Smooth muscle cell (in vitro differentiated cells): ENCODE results near the gene OR10H1. TPM values are rescaled to one million over a fixed set of nuclear protein-coding genes. Genes with fewer than 3 reads are reported as not detected.
"Not testable (repeated sequence)": the region's sequence is repeated elsewhere in the genome, so short reads cannot be mapped to it uniquely, and the experiment has no call there.

Experiments used
- DNase-seq: peaks from one replicate; lab custom pipeline; 2025; ENCODE audit not compliant: unreplicated experiment; lab: John Stamatoyannopoulos, UW
- H2AFZ ChIP-seq: fragments of 200-600 bp; sonication (generic); 2 replicates; pipeline ENCODE4 v1.6.0; 2016; ENCODE audit warnings: antibody characterized with exemption, low read depth, mild to moderate bottlenecking
- H3F3A ChIP-seq: fragments of 200-600 bp; sonication (generic); 2 replicates; pipeline ENCODE4 v1.6.0; 2017; ENCODE audit warnings: antibody characterized with exemption, low read depth
- H3K27ac ChIP-seq: fragments of 200-600 bp; sonication (generic); 2 replicates; pipeline ENCODE4 v1.5.1; 2016; ENCODE audit warnings: low read depth, mild to moderate bottlenecking
- H3K27me3 ChIP-seq: fragments of 200-600 bp; sonication (generic); 2 replicates; pipeline ENCODE4 v1.6.1; 2016; ENCODE audit warnings: low read depth, mild to moderate bottlenecking
- H3K36me3 ChIP-seq: fragments of 200-600 bp; sonication (generic); 2 replicates; pipeline ENCODE4 v1.5.1; 2016; ENCODE audit warnings: low read depth
- H3K4me1 ChIP-seq: fragments of 200-600 bp; sonication (generic); 2 replicates; pipeline ENCODE4 v1.5.1; 2016; ENCODE audit warnings: low read depth
- H3K4me2 ChIP-seq: fragments of 200-600 bp; sonication (generic); 2 replicates; pipeline ENCODE4 v1.6.0; 2016; ENCODE audit warnings: mild to moderate bottlenecking
- H3K4me3 ChIP-seq: fragments of 200-600 bp; sonication (generic); 2 replicates; pipeline ENCODE4 v1.5.1; 2016; ENCODE audit warnings: mild to moderate bottlenecking
- H3K79me2 ChIP-seq: fragments of 200-600 bp; sonication (generic); 2 replicates; pipeline ENCODE4 v1.6.0; 2016; ENCODE audit warnings: low read depth, mild to moderate bottlenecking
- H3K9ac ChIP-seq: fragments of 200-600 bp; sonication (generic); 2 replicates; pipeline ENCODE4 v1.6.0; 2016; ENCODE audit warnings: low read depth
- H3K9me3 ChIP-seq: fragments of 200-600 bp; sonication (generic); replicated peaks from 2 replicates; pipeline ENCODE4 v1.5.1; 2016; ENCODE audit warnings: low read depth
- H4K20me1 ChIP-seq: fragments of 200-600 bp; sonication (generic); 2 replicates; pipeline ENCODE4 v1.6.0; 2016; ENCODE audit warnings: low read depth
- WGBS: methylation state at CpG from one replicate; pipeline ENCODE4 v1.1.7; 2016; ENCODE audit warnings: low lambda C conversion rate; 5-methylcytosine and 5-hydroxymethylcytosine counted together
- polyA plus RNA-seq: library from polyadenylated mRNA; unstranded; fragments of >200 nt; fragmentation: Nextera tagmentation; extraction: Ambion mirVana; gene quantifications from 2 replicates; pipeline ENCODE4 v1.2.1, GENCODE V29; 2016
- total RNA-seq: library from RNA; depleted of rRNA; stranded (reverse); fragments of >200 nt; gene quantifications from 2 replicates; pipeline ENCODE4 v1.2.3, GENCODE V29; 2014
- TF ChIP-seq, protein P1 (sequence below): fragments of 200-600 bp; sonication (generic); IDR thresholded peaks from 2 replicates; pipeline ENCODE4 v1.5.1; 2017; ENCODE audit warnings: borderline replicate concordance, mild to moderate bottlenecking, antibody characterized with exemption; ENCODE audit not compliant: insufficient read depth, poor library complexity, severe bottlenecking

OR10H1 gene
- total and polyA plus RNA-seq, 2 experiments from 2014 or later, result not detected

GRCh38 chr19:15831626-15832025 is 16.2 kb upstream of the OR10H1 start:
- TF ChIP-seq, protein P1, sequence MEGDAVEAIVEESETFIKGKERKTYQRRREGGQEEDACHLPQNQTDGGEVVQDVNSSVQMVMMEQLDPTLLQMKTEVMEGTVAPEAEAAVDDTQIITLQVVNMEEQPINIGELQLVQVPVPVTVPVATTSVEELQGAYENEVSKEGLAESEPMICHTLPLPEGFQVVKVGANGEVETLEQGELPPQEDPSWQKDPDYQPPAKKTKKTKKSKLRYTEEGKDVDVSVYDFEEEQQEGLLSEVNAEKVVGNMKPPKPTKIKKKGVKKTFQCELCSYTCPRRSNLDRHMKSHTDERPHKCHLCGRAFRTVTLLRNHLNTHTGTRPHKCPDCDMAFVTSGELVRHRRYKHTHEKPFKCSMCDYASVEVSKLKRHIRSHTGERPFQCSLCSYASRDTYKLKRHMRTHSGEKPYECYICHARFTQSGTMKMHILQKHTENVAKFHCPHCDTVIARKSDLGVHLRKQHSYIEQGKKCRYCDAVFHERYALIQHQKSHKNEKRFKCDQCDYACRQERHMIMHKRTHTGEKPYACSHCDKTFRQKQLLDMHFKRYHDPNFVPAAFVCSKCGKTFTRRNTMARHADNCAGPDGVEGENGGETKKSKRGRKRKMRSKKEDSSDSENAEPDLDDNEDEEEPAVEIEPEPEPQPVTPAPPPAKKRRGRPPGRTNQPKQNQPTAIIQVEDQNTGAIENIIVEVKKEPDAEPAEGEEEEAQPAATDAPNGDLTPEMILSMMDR, result no peak
- no peak for DNase-seq
- H3K27me3 ChIP-seq, result no peaks in the 10 kb centered on the region
- no peaks in the 10 kb centered on the region for H3K9me3 ChIP-seq
- no peak overlapping the region for H3K4me2 ChIP-seq
- H3K79me2 ChIP-seq, result no peaks in the 10 kb centered on the region
- no peaks in the 10 kb centered on the region for H3K36me3 ChIP-seq
- 75% methylated on average over 5 of the region's 5 CpGs for WGBS
- H3K9ac ChIP-seq, result no peak overlapping the region
- H3K4me3 ChIP-seq, result no peak overlapping the region
- no peaks in the 10 kb centered on the region for H3F3A ChIP-seq
- no peak overlapping the region for H2AFZ ChIP-seq
- H3K4me1 ChIP-seq, result no peaks in the 10 kb centered on the region
- H3K27ac ChIP-seq, result no peak overlapping the region
- H4K20me1 ChIP-seq, result no peaks in the 10 kb centered on the region

- DNase-seq, result no peak
- no peak overlapping the region for H3K27ac ChIP-seq
- no peak overlapping the region for H3K4me3 ChIP-seq
- no peaks in the 10 kb centered on the region for H3F3A ChIP-seq
- no peak overlapping the region for H2AFZ ChIP-seq
- no peak overlapping the region for H3K4me2 ChIP-seq
- H4K20me1 ChIP-seq, result no peaks in the 10 kb centered on the region
- H3K36me3 ChIP-seq, result no peaks in the 10 kb centered on the region
- H3K9me3 ChIP-seq, result no peaks in the 10 kb centered on the region
- 83% methylated on average over 8 of the region's 8 CpGs for WGBS
- H3K4me1 ChIP-seq, result no peaks in the 10 kb centered on the region
- H3K27me3 ChIP-seq, result no peaks in the 10 kb centered on the region
- no peak overlapping the region for H3K9ac ChIP-seq
- TF ChIP-seq, protein P1, result no peak
- H3K79me2 ChIP-seq, result no peaks in the 10 kb centered on the region
Measured at GRCh38 chr19:15829786-15830185, 14.3 kb upstream of the OR10H1 start.

DNA sequence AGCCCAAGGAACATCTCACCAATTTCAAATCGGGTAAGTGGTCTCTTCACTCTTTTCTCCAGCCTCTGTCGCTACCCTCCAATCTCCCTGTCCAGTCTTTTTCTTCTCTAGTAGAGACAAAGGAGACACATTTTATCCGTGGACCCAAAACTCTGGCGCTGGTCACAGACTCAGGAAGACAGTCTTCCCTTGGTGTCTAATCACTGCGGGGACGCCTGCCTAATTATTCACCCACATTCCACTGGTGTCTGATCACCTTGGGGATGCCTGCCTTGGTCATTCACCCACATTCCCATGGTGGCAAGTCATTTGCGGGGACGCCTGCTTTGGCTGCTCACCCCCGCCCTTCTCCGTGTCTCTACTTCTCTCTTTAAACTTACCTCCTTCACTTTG is 13.8 kb upstream of the OR10H1 start:
- no peak overlapping the region for H3K4me2 ChIP-seq
- H3K79me2 ChIP-seq, result no peaks in the 10 kb centered on the region
- DNase-seq, result no peak
- no peaks in the 10 kb centered on the region for H3K9me3 ChIP-seq
- H2AFZ ChIP-seq, result no peak overlapping the region
- H3K9ac ChIP-seq, result no peak overlapping the region
- no peaks in the 10 kb centered on the region for H3K4me1 ChIP-seq
- no peak overlapping the region for H3K4me3 ChIP-seq
- H4K20me1 ChIP-seq, result no peaks in the 10 kb centered on the region
- no peak overlapping the region for H3K27ac ChIP-seq
- H3K27me3 ChIP-seq, result no peaks in the 10 kb centered on the region
- no peaks in the 10 kb centered on the region for H3F3A ChIP-seq
- H3K36me3 ChIP-seq, result no peaks in the 10 kb centered on the region
- WGBS, result 79% methylated on average over 10 of the region's 10 CpGs
- TF ChIP-seq, protein P1, result no peak

DNA sequence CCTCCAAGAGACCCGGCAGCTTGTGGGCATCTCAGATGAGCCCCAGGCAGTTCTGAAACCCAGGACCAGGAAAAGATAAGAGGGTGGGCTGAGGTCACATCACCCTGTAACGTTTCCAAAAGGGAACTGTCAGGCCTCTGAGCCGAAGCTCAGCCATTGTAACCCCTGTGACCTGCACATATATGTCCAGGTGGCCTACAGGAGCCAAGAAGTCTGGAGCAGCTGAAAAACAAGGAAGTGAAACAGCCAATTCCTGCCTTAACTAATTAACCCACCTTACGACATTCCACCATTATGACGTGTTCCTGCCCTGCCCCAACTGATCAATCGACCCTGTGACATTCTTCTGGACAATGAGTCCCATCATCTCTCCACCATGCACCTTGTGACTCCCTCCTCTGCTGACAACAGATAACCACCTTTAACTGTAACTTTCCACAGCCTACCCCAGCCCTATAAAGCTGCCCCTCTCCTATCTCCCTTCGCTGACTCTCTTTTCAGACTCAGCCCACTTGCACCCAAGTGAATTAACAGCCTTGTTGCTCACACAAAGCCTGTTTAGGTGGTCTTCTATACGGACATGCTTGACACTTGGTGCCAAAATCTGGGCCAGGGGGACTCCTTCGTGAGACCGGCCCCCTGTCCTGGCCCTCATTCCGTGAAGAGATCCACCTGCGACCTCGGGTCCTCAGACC is 13.3 kb upstream of the OR10H1 start:
- H3K9me3 ChIP-seq, H3K36me3 ChIP-seq, H3K79me2 ChIP-seq, H3K27me3 ChIP-seq, H3K4me1 ChIP-seq, H3K9ac ChIP-seq, H3K4me3 ChIP-seq, H3K27ac ChIP-seq, DNase-seq, H4K20me1 ChIP-seq, H3F3A ChIP-seq, H3K4me2 ChIP-seq, H2AFZ ChIP-seq: not testable (repeated sequence)
- 61% methylated on average over 13 of the region's 13 CpGs for WGBS
